ENCODE results near the gene OR51E1. TPM values are rescaled to one million over a fixed set of nuclear protein-coding genes. Genes with fewer than 3 reads are reported as not detected.

The OR51E1 gene
- total RNA-seq, 2 experiments from 2014 or later, result not detected

- ChIA-PET POLR2A (no interaction called here), CTCF (no interaction called here)
Observed at GRCh38 chr11:4704054-4704789, 60.4 kb downstream of the OR51E1 start, which contains the start of gene MMP26. MMP26 (plus strand) TSS chr11:4704784.

- ChIA-PET POLR2A (no interaction called here), CTCF (no interaction called here)
Observed at GRCh38 chr11:4704790-4705334, 61.1 kb downstream of the OR51E1 start.

Other genes with a start within 250 kb of the OR51E1 start
- gene OR52K2, start 194.7 kb upstream of the OR51E1 start, total RNA-seq, result not detected
- not detected for gene OR52K1, start 161.3 kb upstream of the OR51E1 start, total RNA-seq
- gene OR52M1, start 98.8 kb upstream of the OR51E1 start, total RNA-seq, result not detected
- not detected for gene OR52I2, start 62.2 kb upstream of the OR51E1 start, total RNA-seq
- gene OR52I1, start 49.9 kb upstream of the OR51E1 start, total RNA-seq, result not detected
- gene TRIM68, start 35.8 kb upstream of the OR51E1 start, total RNA-seq, result 10 to 100 TPM in 1 of 2 experiments, 1 to 10 TPM in 1; 9.8 to 10.2 TPM
- gene OR51D1, start 6.5 kb upstream of the OR51E1 start, total RNA-seq, result not detected
- not detected for gene OR51E2, start 53.9 kb downstream of the OR51E1 start, total RNA-seq
- gene MMP26, start 60.8 kb downstream of the OR51E1 start, total RNA-seq, result not detected
- not detected for gene OR51F1, start 126.0 kb downstream of the OR51E1 start, total RNA-seq
- not detected for gene OR52R1, start 160.4 kb downstream of the OR51E1 start, total RNA-seq
- gene OR51F2, start 177.3 kb downstream of the OR51E1 start, total RNA-seq, result not detected
- gene OR51S1, start 205.2 kb downstream of the OR51E1 start, total RNA-seq, result not detected
- not detected for gene OR51T1, start 237.9 kb downstream of the OR51E1 start, total RNA-seq